T47D (cell line): ENCODE data around the gene UCK2.
A peak's percentile ranks its signal among the peaks of the same experiment; 100 is the strongest.

Experiments
- DNase-seq, 2 experiments: peaks; one replicate each; pipeline versions ENCODE4 v3.0.0 to v3.0.0-alpha.2; 2011 to 2012; ENCODE audit warnings: low read depth in 1 of 2, low spot score in 1 of 2
- JUND ChIP-seq: IDR thresholded peaks from 2 replicates; pipeline ENCODE4 v1.6.1; 2012; ENCODE audit warnings: low read depth
- in situ Hi-C: cut with HindIII; loops from 2 replicates; pipeline ENCODE4 v1.10.0; 2016; ENCODE audit warnings: low sequenced_read_pairs, low pct_unique_long_range_greater_than_20kb

The UCK2 gene

DNA sequence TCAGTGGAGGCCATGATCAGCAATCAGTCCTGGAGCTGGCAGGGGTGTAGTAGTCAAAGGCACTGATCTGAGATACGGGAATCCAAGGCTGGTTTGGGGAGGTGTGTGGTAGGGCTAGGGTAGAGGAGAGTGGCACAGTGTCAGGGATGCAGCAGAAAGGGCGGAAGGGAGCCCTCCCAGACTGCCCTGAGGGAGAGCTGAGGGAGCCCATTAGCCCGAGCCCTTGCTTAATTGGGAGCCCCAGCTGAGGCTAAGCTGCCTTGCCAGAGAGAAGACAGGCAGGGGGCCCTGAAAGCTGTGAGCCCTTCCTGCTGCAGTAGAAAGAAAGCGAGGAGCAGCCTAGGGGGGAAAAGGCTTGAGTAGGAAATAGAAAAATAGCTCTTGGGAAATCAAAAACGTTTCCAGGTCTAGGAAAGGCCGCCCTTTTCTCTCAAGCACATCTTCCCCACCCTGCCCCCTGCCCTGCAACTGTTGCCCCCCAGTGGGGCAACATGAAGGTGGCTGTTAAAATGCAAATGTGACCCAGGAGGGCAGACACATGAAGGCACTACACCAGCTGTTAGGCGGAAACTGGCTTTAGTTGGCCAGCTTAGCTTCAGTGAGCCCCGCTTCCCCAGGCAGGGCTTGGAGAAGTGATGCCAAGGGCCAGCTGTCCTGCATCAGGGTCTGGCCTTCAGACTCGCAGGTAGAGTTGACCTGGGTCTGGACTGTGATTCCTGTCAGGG, 106.2 kb downstream of the UCK2 start:
- in situ Hi-C loops, result no loop called here
- TF ChIP-seq JUND, result no peak
- DNase-seq, result no peak

DNA sequence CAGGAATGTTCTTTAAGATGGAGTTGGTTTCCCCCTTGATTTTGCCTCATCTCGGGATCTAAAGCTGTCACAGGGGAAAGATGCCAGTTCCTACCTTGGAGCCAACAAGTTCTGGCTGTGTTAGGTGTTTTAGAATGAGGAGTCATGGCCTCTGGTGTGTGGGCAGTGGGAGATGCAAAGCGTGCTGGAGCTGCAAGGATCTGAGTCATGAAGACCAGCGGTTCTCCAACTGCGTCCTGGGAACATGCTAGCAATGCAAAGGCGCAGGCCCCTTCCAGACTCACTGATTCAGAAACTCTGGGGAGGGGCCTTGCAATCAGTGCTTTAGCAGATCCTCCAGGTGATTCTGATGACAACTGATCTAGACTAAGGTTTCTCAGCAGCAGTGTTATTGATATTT, 109.1 kb downstream of the UCK2 start:
- DNase-seq, result no peak
- no peak for TF ChIP-seq JUND
- in situ Hi-C loops, result no loop called here

DNA sequence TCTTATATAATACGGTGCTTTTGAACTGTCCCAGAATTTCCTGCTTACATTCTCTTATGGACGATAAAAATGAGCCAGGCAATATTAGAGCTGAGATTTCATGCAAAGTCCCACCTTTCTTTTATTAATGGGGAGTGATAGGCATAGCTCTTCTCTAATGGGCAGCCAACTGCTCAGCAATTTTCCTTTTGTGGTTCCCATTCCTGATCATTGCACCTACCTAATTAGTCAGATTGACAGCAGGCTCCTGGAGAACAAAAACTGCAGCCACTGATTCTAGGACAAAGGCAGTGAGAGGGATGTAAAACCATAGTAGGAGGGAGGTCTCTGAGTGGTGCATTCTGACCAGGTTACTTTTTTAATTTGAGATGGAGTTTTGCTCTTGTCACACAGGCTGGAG, 110.4 kb downstream of the UCK2 start:
- in situ Hi-C loops, result no loop called here
- TF ChIP-seq JUND, result no peak
- DNase-seq, result no peak

DNA sequence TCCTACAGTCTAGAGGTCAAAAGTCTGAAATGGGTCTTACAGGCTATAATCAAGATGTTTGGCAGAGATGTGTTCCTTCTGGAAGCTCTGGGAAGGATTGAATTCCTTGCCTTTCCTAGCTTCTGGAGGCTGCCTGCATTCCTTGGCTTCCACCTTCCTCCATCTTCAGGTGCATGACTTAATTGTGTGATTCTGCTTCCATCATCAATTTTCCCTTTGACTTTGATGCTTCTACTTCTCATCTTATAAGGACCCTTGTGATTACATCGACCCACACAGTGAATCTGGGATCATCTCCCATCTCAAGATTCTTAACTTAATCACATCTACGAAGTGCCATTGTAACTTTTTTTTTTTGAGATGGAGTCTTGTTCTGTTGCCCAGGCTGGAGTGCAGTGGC, 111.4 kb downstream of the UCK2 start:
- no peak for TF ChIP-seq JUND
- DNase-seq, result no peak
- in situ Hi-C loops, result no loop called here

DNA sequence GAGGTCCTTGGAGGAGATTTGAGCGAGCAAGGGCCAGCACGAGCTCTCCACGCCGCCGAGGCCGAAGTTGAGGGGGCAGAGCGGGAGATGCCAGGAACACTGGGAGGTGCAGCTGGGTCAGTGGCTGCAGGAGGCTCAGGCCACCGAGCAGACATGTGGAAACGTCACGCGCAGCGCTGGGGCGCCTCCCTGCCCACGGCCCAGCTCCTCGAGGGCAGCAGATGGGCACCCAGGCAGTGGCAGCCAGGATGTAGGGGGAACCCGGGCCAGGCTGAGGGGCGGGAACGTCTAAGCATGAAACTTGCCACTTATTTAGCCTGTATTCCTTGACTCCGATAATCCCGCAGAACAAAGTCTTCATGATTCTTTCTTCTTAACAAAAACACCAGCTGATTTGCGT, 114.1 kb downstream of the UCK2 start:
- DNase-seq, result no peak
- no peak for TF ChIP-seq JUND
- in situ Hi-C loops, result no loop called here

DNA sequence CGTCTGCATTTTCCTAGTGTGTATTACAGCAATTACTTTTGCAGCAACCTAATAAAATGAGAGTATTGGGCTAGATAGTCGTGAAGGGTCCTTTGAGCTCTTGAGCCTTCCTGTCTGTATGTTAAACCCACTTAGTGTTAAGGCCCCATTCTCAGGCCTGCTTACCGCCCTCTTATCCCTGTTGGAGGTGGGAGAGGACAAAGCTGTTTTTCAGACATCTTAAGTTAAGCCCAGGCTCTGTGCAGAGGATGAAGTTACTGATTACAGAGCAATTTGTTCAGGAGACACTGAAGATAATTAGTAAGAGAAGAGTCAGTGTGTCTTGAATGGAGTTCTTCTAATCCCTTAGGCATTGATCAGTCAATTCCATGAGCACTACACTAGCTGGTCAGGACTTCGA, 114.6 kb downstream of the UCK2 start:
- in situ Hi-C loops, result no loop called here
- no peak for TF ChIP-seq JUND
- DNase-seq, result no peak

DNA sequence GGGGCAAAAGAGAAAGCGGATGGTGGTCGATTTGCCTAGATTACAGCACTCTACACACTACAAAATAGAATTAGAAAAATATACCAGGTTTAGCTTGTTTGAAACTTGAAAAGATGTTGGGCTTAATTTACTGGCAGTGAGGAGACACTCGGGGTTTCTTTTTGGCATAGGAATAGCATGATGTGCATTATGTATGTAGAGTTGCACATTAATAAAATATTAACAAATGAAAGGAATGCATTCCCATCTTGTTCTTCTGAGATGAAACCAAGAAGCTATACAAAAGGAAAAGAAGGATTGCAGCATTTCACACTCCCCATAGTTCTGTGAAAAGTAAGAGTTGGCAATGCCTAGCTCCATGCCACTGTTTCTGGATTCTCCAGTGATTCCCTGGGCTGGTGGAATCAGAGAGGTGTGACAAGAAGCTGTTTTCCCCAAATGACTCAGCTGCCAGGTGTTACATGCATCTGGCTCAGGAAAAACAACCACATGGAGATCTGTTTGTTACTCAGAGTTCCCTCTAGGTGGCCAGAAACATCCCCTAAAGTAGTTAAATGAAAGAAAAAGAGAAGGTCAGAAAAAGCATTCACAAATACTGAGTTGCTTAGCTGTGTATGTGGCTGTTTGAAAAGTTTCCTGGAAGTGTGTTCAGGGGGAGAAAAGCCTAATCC, 115.6 kb downstream of the UCK2 start:
- TF ChIP-seq JUND, result no peak
- DNase-seq, result no peak
- in situ Hi-C loops, result no loop called here

DNA sequence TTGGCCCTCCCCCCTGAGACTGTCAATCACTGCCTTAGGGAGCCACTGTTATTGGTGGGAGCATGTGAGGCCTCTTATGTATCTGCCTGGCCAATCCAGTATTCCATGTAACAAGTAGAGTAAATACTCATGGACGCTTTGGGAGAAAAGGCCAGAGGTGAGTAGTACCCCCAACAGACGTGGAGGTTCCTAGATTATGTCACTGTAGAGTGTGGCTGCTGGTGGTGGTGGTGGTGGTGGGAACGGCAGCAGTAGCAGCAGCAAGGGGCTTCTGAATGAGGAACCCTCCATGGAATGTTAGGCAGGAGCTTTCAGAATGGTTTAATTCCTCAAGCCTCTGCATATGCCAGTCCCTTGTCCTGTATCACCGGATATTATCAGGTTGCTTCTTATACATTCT, 118.5 kb downstream of the UCK2 start:
- no peak for DNase-seq
- TF ChIP-seq JUND, result no peak
- in situ Hi-C loops, result no loop called here

DNA sequence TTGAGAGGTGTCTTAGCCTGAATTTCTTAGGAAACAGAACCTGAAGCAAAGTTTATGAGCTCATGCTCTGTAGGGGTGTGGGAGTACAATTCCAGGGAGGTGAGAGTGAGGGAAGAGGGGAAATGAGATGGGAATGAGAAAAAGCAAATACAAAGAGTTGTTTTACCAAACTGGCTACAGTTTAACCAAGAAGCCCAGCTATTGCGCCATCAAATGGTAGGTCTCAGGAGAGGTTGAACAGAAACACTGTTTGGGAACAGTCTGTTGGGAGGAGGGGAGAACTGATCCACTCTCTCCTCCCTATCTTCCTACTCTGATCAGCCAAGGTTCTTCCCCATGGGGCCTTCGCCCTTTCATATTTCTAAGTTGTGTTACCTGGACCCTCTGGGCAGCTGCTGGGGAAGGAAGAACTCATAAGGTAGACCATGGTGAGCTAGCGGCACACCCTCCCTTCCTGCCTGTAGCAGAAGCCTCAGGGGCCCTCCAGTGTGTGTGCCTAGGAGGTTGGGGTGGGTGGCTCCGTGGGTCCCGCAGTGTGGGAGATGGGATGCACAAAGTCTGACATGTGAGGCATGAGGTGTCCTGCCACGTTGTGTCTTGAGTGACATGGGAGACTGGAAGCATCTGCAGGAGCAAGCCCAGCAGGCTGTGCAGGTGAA, 120.5 kb downstream of the UCK2 start:
- in situ Hi-C loops, result no loop called here

DNA sequence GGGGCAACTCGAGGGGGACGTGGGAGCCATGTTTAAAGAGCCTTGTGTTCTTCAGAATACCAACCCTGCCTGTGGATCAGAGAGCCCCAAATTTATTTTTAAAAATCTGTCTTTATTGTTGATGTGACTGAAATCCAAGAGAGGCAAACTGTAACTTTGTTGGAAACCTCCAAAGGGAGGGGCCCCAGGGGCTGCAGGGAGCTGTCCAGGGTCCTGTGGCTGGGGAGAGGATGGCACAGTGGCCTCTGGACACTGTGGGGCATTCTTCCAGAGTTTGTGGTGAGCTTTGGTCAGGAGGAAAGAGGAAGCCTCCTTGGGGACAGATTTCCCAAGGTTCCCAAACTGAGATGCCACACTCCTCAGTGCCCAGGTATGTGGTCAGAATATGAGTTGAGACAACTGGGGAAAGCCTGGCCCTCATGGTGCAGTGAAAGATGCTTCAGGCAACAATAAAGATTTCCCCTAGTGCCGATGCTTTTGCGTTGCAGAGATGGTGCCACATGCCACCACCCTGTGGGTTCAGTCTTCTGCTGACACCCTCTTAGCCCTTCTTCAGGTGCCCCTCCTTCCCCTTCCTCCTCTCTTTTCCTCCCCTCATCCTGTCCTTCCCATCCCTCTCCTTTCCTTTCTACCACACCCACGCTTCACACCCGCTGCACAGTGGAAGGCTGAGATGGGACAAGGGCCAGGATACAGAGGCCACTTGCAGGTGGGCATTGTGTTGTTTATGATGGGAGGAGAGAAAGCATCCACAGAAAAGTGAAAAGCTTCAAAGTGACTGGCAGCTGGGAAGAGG, 122.1 kb downstream of the UCK2 start:
- peak; percentile 17 to 54 for DNase-seq
- in situ Hi-C loops, result no loop called here

More for the DNA sequence above, 120.5 kb downstream of the UCK2 start:
- no peak for TF ChIP-seq JUND
- no peak for DNase-seq

DNA sequence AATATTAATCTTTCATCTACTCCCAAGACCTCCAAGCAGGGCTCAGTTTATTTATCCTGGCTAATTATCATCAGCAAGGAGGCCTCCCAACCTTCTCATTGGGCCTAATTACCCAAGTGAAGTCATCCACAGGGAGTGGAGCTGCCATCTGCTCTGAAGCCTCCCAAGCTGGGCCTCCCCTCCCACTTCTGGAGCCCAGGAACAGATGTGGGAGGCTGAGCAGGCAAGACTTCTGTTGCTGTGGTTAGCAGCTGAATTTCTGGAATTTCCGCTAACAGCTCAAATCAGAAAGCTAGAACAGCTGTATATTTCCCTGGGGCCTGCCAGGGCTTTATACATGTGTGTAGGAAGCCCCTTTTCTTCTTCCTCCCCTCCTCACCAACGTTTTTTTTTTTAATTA, 127.5 kb downstream of the UCK2 start:
- DNase-seq, result no peak
- in situ Hi-C loops, result no loop called here
- TF ChIP-seq JUND, result no peak

More for the DNA sequence above, 122.1 kb downstream of the UCK2 start:
- TF ChIP-seq JUND, result no peak

DNA sequence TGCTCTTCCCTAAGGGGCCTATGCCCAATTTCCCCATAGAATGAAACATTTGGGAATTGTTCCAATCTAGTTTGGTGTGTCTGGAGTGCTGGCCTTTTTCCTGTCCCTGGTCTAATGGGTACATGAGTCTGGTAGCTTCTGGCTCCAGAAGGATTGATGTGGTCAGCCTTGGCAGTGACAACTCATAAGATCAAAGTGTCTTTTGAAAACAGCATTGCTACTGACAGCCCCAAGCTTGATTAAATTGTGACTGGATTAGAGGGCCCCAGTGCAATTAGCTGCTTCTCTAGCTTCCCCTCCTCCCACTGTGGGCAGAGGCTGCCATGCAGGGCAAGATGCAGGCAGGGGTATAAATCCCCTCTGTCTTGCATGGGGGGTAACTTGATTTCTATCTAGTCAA, 130.9 kb downstream of the UCK2 start:
- in situ Hi-C loops, result no loop called here
- no peak for DNase-seq
- TF ChIP-seq JUND, result no peak
